HL-60 (cell line): ENCODE results near the gene ADAMTS1.

Experiments
- CTCF ChIP-seq: IDR thresholded peaks from one replicate; pipeline ENCODE4 v1.5.1; 2011; ENCODE audit warnings: low read length, control low read depth, inconsistent platforms; ENCODE audit not compliant: insufficient read depth
- GABPA ChIP-seq: IDR thresholded peaks from 2 replicates; pipeline ENCODE4 v1.6.1; 2012; ENCODE audit warnings: low read depth
- POLR2AphosphoS5 ChIP-seq: IDR thresholded peaks from 2 replicates; pipeline ENCODE4 v1.6.1; 2012; ENCODE audit warnings: low read depth
- REST ChIP-seq: IDR thresholded peaks from 2 replicates; pipeline ENCODE4 v1.6.1; 2012; ENCODE audit warnings: low read depth; ENCODE audit not compliant: insufficient replicate concordance
- SPI1 ChIP-seq: IDR thresholded peaks from 2 replicates; pipeline ENCODE4 v1.6.1; 2012; ENCODE audit warnings: low read depth, mild to moderate bottlenecking, borderline replicate concordance

- TF ChIP-seq POLR2AphosphoS5, result no peak
- no peak for TF ChIP-seq CTCF
- TF ChIP-seq GABPA, result no peak
- TF ChIP-seq SPI1, result no peak
- no peak for TF ChIP-seq REST
Measured at GRCh38 chr21:26842974-26843932, 2.0 kb downstream of the ADAMTS1 start.
